ENCODE results near the gene SARM1. TPM values are rescaled to one million over a fixed set of nuclear protein-coding genes. Genes with fewer than 3 reads are reported as not detected.
A peak's percentile ranks its signal among the peaks of the same experiment; 100 is the strongest.

SARM1 gene
- total and polyA plus RNA-seq, 2 of the 13 experiments (the other 11 are each of a cell fraction or from before 2014, with no cell fraction given): 0.73 to 0.86 TPM

GRCh38 chr17:28404812-28405570 is 33.5 kb downstream of the SARM1 start:
- H3K27me3 ChIP-seq (ENCODE audit: control insufficient read depth in 1 of 2, insufficient read depth in 2 of 2, low read length in 2 of 2): no peaks in the 10 kb centered on the region; a peak in 1 of 5 replicates
- no peaks in the 10 kb centered on the region for H4K20me1 ChIP-seq (ENCODE audit: insufficient read depth, low read length)
- H3K27ac ChIP-seq (ENCODE audit: extremely low read length, insufficient read depth, low read length): peak overlapping the region; percentile 67
- ChIA-PET CTCF (ENCODE audit: low intra/inter-chr PET ratio, low total read pairs) (interaction anchor here (1.3 kb wide), 1 partner anchor 12 kb away, joined by 4 read pairs; no protein-coding TSS in a partner anchor), POLR2A (interaction anchor here (0.8 to 3.4 kb wide), 14 partner anchors 9 to 240 kb away, joined by 3 to 122 read pairs (median 13); partner anchors contain the start of genes BLTP2, IFT20, POLDIP2 and SARM1)
- H3K9ac ChIP-seq (ENCODE audit: insufficient read depth, low read depth, low read length): peak overlapping the region; percentile 79
- peak overlapping the region; percentile 68 to 84 (median 76) for H3K4me3 ChIP-seq (replicated peaks in 1 of 3; ENCODE audit: insufficient read depth in 1 of 3, low read depth in 2 of 3, low read length in 3 of 3)
- H3K4me1 ChIP-seq (ENCODE audit: insufficient read depth, low read length): peaks cover 27% of the 10 kb centered on the region
- peak; percentile 93 for FAIRE-seq
- in situ Hi-C loops (cut with HindIII; ENCODE audit: extremely low pct_ligation_motif_present, low pct_unique_long_range_greater_than_20kb): no loop called here
- WGBS (ENCODE audit: low lambda C conversion rate): 4% methylated on average over 9 of the region's 33 CpGs
- H3K36me3 ChIP-seq (replicated peaks in 1 of 2; ENCODE audit: control insufficient read depth in 1 of 2, insufficient read depth in 2 of 2, low read length in 2 of 2): peaks cover 9 to 33% of the 10 kb centered on the region in 2 experiments
- peak; percentile 84 for DNase-seq (ENCODE audit: low spot score)
- intact Hi-C loops (cut with micrococcal nuclease; ENCODE audit: unreplicated experiment): no loop called here
- peak; percentile 89 for ATAC-seq
- peak overlapping the region; percentile 97 for H3K4me2 ChIP-seq (ENCODE audit: low read depth, low read length)
- no peaks in the 10 kb centered on the region for H3K9me3 ChIP-seq (ENCODE audit: low read length)
- peaks cover 13% of the 10 kb centered on the region for H3K79me2 ChIP-seq (ENCODE audit: insufficient read depth, low read length)
- H2AFZ ChIP-seq (ENCODE audit: low read length): no peak overlapping the region
- BruUV-seq (replicated peaks): TSS peak; percentile 52
- TF ChIP-seq ZNF549 (CRISPR knock-in tag; IDR thresholded peaks at IDR 0.05): no peak
- no peak for TF ChIP-seq NONO (IDR thresholded peaks at IDR 0.05)
- TF ChIP-seq NONO (CRISPR knock-in tag; conservative IDR thresholded peaks at IDR 0.05): no peak; the same call in 1 of the 2 replicates
- no peak; the same call in 1 of the 2 replicates for TF ChIP-seq ZSCAN31 (CRISPR knock-in tag; IDR thresholded peaks at IDR 0.05; ENCODE audit: low read depth)
- TF ChIP-seq ZBTB7B (CRISPR knock-in tag; IDR thresholded peaks at IDR 0.05): peak; percentile 74
- peak; percentile 66; the same call in 1 of the 2 replicates for TF ChIP-seq ATF2 (CRISPR knock-in tag; IDR thresholded peaks at IDR 0.05)
- TF ChIP-seq ZNF567 (CRISPR knock-in tag; IDR thresholded peaks at IDR 0.05; ENCODE audit: borderline replicate concordance): no peak
- no peak for TF ChIP-seq ZNF143 (CRISPR knock-in tag; IDR thresholded peaks at IDR 0.05)
- no peak for TF ChIP-seq ZNF10 (CRISPR knock-in tag; IDR thresholded peaks at IDR 0.05; ENCODE audit: borderline replicate concordance, low read depth)
- no peak for TF ChIP-seq HIVEP1 (CRISPR knock-in tag; IDR thresholded peaks at IDR 0.05)
- TF ChIP-seq ZSCAN21 (CRISPR knock-in tag; IDR thresholded peaks at IDR 0.05; ENCODE audit: borderline replicate concordance): no peak
- no peak for TF ChIP-seq ATF6 (CRISPR knock-in tag; conservative IDR thresholded peaks at IDR 0.05)
- 0 out of 2 replicates have a peak, but pooled peaks have one; percentile 20 for TF ChIP-seq PCBP1 (IDR thresholded peaks at IDR 0.05; ENCODE audit: borderline replicate concordance, low read depth, low read length)
- TF ChIP-seq ZNF263 (CRISPR knock-in tag; IDR thresholded peaks at IDR 0.05): peak; percentile 51
- no peak for TF ChIP-seq ATM (IDR thresholded peaks at IDR 0.05; ENCODE audit: borderline replicate concordance)
- TF ChIP-seq ZFP91 (CRISPR knock-in tag; IDR thresholded peaks at IDR 0.05; ENCODE audit: borderline replicate concordance): peak; percentile 79
- no peak for TF ChIP-seq ZNF207 (IDR thresholded peaks at IDR 0.05; ENCODE audit: borderline replicate concordance)
- no peak for TF ChIP-seq ZNF672 (CRISPR knock-in tag; IDR thresholded peaks at IDR 0.05)
- TF ChIP-seq GTF2F1 (IDR thresholded peaks at IDR 0.05; ENCODE audit: low read length): no peak
- TF ChIP-seq MED13 (CRISPR knock-in tag; IDR thresholded peaks at IDR 0.05): peak; percentile 68; the same call in 1 of the 2 replicates
